WERI-Rb-1 (cell line): ENCODE data around the gene PCGF2.

ENCODE experiments used
- DNase-seq: peaks from one replicate; pipeline ENCODE4 v3.0.0-alpha.2; 2020
- H3K27ac ChIP-seq: fragments of 250-450 bp; sonication (Bioruptor Pico); 2 replicates; pipeline ENCODE4 v1.5.1; 2020; ENCODE audit warnings: mild to moderate bottlenecking, moderate library complexity
- H3K27me3 ChIP-seq: fragments of 250-450 bp; sonication (Bioruptor Pico); 2 replicates; pipeline ENCODE4 v1.5.1; 2021; ENCODE audit warnings: mild to moderate bottlenecking, low read depth, moderate library complexity; ENCODE audit not compliant: insufficient read depth, severe bottlenecking
- H3K36me3 ChIP-seq: fragments of 250-450 bp; sonication (Bioruptor Pico); 2 replicates; pipeline ENCODE4 v1.5.1; 2020; ENCODE audit warnings: mild to moderate bottlenecking, moderate library complexity
- H3K4me3 ChIP-seq: 2 replicates; pipeline ENCODE4 v1.5.1; 2011; ENCODE audit warnings: low read depth, mild to moderate bottlenecking, control low read depth, low read length
- H3K9me3 ChIP-seq: fragments of 250-450 bp; sonication (Bioruptor Pico); 2 replicates; pipeline ENCODE4 v1.5.1; 2021; ENCODE audit warnings: mild to moderate bottlenecking, moderate library complexity; ENCODE audit not compliant: severe bottlenecking
- TF ChIP-seq, protein P1 (sequence below): IDR thresholded peaks from 2 replicates; pipeline ENCODE4 v1.5.1; 2011; ENCODE audit warnings: low read depth, mild to moderate bottlenecking, control low read depth, inconsistent platforms, low read length

Gene PCGF2

DNA sequence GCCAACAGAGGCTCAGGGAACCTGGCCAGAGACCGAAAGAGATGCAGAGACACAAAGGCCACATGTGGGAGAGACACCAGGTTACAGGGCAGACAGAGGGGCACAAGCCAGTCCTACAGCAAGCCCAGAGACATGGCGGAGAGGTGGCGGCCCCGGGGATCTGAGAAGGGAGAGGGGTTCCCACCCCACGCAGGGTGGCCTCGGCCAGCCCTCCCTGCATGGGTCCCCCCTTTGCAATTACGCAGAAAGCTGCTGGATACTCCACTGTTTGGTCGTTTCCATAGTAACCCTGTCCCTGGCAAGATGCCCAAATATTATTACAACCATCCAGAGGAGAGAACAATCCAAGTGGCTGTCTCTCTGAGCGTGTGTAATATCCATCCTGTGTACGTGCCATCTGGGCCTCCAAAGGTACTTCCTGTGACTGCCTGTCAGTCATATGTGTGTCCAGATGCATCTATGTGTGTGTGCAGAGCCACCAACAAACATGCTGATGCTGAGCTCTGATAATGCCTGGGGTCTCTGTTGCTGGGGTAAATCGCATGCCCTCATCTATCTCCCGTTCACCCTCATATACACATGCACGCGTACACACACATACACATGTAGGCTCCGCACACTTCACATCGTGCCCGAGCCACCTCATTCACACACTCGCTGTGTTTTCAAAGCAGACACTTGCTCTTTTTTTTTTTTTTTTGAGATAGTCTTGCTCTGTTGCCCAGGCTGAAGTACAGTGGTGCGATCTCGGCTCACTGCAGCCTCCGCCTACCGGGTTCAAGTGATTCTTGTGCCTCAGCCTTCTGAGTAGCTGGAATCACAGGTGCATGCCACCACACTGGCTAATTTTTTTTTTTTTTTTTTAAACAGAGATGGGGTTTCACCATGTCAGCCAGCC, 5.5 kb downstream of the PCGF2 start:
- Histone ChIP-seq H3K9me3 (no peaks in the 10 kb centered on the region), H3K27ac (no peak overlapping the region), H3K36me3 (peaks cover 29% of the 10 kb centered on the region), H3K4me3 (no peak overlapping the region), H3K27me3 (no peaks in the 10 kb centered on the region)
- no peak for DNase-seq
- TF ChIP-seq, protein P1, sequence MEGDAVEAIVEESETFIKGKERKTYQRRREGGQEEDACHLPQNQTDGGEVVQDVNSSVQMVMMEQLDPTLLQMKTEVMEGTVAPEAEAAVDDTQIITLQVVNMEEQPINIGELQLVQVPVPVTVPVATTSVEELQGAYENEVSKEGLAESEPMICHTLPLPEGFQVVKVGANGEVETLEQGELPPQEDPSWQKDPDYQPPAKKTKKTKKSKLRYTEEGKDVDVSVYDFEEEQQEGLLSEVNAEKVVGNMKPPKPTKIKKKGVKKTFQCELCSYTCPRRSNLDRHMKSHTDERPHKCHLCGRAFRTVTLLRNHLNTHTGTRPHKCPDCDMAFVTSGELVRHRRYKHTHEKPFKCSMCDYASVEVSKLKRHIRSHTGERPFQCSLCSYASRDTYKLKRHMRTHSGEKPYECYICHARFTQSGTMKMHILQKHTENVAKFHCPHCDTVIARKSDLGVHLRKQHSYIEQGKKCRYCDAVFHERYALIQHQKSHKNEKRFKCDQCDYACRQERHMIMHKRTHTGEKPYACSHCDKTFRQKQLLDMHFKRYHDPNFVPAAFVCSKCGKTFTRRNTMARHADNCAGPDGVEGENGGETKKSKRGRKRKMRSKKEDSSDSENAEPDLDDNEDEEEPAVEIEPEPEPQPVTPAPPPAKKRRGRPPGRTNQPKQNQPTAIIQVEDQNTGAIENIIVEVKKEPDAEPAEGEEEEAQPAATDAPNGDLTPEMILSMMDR = no peak

DNA sequence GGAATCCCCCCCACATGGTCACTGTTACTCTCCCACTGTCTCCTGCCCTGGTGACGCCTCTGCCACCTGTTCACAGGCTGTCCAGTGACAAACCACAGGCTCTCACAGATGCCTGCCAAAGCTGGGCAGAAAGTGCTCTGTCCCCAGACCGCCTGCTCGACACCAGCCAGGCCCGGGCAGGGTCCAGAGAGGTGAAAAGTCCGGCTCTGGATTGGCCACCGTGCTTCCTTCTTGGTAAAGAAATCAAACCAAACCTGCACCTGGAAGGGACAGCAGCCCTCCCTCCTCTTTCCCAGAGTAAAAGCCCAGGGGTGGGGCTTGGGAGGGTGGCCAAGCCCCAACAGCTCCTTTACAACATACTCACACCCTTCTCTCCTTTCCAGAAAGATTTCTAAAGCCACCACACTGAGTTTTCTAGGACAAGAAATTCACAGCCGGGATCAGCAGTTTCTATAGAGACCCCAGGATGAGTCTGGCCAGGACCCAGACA, 6.2 kb downstream of the PCGF2 start:
- TF ChIP-seq, protein P1 = no peak
- no peak for DNase-seq
- no peak overlapping the region for H3K27ac ChIP-seq

DNA sequence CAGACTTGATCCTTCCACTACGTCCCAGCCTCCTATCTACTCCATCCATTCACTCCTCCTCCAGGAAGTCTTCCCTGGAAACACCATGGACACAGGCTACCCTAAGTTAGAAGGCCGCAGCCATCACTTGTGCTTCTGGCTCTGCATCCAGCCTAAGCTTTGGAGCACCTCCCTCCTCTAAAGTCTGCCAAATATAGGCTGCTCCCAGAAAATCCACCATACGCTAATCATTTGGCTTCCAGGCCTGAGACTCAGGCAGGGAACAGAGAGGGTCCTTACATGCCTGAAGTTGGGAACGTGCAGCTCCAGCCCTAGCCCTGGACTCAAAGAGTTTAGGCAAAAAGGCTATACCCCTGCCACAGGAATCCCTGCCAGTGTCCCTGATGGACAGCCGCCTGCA, 6.7 kb downstream of the PCGF2 start:
- TF ChIP-seq, protein P1 = no peak
- H3K36me3 ChIP-seq = peaks cover 39% of the 10 kb centered on the region
- no peak for DNase-seq
- H3K27ac ChIP-seq = no peak overlapping the region
- no peaks in the 10 kb centered on the region for H3K27me3 ChIP-seq
- no peaks in the 10 kb centered on the region for H3K9me3 ChIP-seq
- H3K4me3 ChIP-seq = no peak overlapping the region

More for the DNA sequence above, 6.2 kb downstream of the PCGF2 start:
- no peaks in the 10 kb centered on the region for H3K9me3 ChIP-seq
- no peak overlapping the region for H3K4me3 ChIP-seq
- H3K36me3 ChIP-seq = peaks cover 34% of the 10 kb centered on the region
- no peaks in the 10 kb centered on the region for H3K27me3 ChIP-seq

DNA sequence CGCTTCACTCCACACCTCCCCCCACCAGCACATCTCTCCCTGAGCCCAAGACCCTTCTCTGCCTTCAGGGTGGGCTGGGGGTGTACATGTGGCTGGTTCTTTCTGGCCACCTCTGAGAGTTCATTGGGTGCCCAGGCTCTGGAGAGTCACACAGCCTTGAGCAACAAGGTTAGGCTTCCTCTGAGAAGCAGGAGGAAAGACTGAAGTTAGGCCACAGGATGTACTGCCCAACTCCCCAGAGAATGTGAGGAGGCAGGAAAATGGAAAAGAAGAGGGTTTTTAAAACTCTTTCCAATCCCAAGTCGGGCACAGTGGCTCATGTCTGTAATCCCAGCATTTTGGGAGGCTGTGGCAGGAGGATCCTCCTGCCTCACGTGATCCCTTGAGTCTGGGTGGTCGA, 7.3 kb downstream of the PCGF2 start:
- DNase-seq = no peak
- Histone ChIP-seq H3K4me3 (no peak overlapping the region), H3K27me3 (no peaks in the 10 kb centered on the region), H3K36me3 (peaks cover 46% of the 10 kb centered on the region), H3K9me3 (no peaks in the 10 kb centered on the region), H3K27ac (no peak overlapping the region)
- TF ChIP-seq, protein P1 = no peak

DNA sequence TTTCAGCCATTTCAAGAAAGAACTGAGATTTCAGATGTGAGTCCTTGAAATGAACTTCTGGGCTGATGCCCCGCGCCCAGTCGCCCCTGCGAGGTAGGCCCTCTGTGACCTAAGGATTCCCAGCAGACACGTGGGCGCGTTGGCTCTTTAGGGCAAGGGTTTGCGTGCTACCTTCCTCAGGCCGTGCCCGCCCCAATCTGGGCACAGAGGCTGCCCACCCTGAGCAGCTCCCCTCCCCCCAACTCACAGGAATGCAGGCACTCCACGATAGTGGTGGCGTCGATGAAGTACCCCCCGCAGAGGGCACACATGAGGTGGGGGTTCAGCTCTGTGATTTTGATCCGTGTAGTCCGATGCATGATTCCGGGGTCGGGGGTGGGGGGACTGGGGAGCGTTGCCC, 8.1 kb downstream of the PCGF2 start:
- TF ChIP-seq, protein P1 = no peak
- Histone ChIP-seq H3K4me3 (no peak overlapping the region), H3K27me3 (no peaks in the 10 kb centered on the region), H3K9me3 (no peaks in the 10 kb centered on the region), H3K27ac (no peak overlapping the region), H3K36me3 (peaks cover 52% of the 10 kb centered on the region)
- no peak for DNase-seq
